Body of pancreas (tissue), 4 donors: ENCODE data around the gene FGF2. TPM values are rescaled to one million over a fixed set of nuclear protein-coding genes. Genes with fewer than 3 reads are reported as not detected.

Source experiments
- ATAC-seq: fragments of 150-250 bp; one replicate; pipeline ENCODE4 v1.9.1; 2016
- DNase-seq, 4 donors: peaks; one replicate each; pipeline ENCODE4 v3.0.0-alpha.2; 2019
- H3K27ac ChIP-seq, 4 donors: fragments of 200-600 bp; sonication (generic); 1 replicate in 3 of 4; 2 replicates in 1 of 4; pipeline versions ENCODE4 v1.5.1 to v1.6.1; 2016 to 2019; ENCODE audit warnings: mild to moderate bottlenecking in 1 of 4, mixed read lengths in 1 of 4, moderate library complexity in 1 of 4
- H3K27me3 ChIP-seq, 2 donors: fragments of 200-600 bp; sonication (generic); one replicate each; pipeline ENCODE4 v1.6.0; 2016; ENCODE audit warnings: mild to moderate bottlenecking in 1 of 2
- H3K36me3 ChIP-seq, 2 donors: fragments of 200-600 bp; sonication (generic); replicated peaks in 1 of 2; 2 replicates each; pipeline ENCODE4 v1.5.1; 2016; ENCODE audit warnings: low read depth in 2 of 2; ENCODE audit not compliant: insufficient read depth in 1 of 2
- H3K4me1 ChIP-seq: fragments of 200-600 bp; sonication (generic); one replicate; pipeline ENCODE4 v1.6.0; 2016
- H3K4me3 ChIP-seq, 2 donors: fragments of 200-600 bp; sonication (generic); 1 replicate in 1 of 2; 2 replicates in 1 of 2; pipeline ENCODE4 v1.5.1; 2016 to 2019
- H3K9me3 ChIP-seq, 3 donors: fragments of 200-600 bp; sonication (generic); 1 replicate in 2 of 3; 2 replicates in 1 of 3; pipeline ENCODE4 v1.5.1; 2016
- POLR2A ChIP-seq, 3 donors: fragments of 450-650 bp; IDR thresholded peaks; one replicate each; pipeline ENCODE4 v1.6.1; 2016; ENCODE audit warnings: antibody characterized with exemption in 3 of 3, mild to moderate bottlenecking in 2 of 3
- WGBS, 2 donors: methylation state at CpG; one replicate each; pipeline ENCODE4 v1.1.5; 2017; 5-methylcytosine and 5-hydroxymethylcytosine counted together
- intact Hi-C: fragments of 100-400 bp; cut with DNase I; formaldehyde crosslinking; loops from one replicate; pipeline ENCODE4 v1.15.1; 2023
- total RNA-seq, 2 donors: library from RNA; depleted of rRNA; stranded (reverse); fragments of >200 nt; gene quantifications; one replicate each; pipeline ENCODE4 v1.1.0, GENCODE V29; 2016
- TF ChIP-seq, protein P1 (sequence below), 7 experiments: fragments of 450-650 bp in 4 of 7; fragments of 200-600 bp in 3 of 7; sonication (generic) in 3 of 7; IDR thresholded peaks; one replicate each; pipeline ENCODE4 v1.5.1; 2016 to 2019; ENCODE audit warnings: antibody characterized with exemption in 7 of 7

FGF2 gene
- total RNA-seq, 2 donors from 2014 or later: 1.8 to 2.3 TPM

DNA sequence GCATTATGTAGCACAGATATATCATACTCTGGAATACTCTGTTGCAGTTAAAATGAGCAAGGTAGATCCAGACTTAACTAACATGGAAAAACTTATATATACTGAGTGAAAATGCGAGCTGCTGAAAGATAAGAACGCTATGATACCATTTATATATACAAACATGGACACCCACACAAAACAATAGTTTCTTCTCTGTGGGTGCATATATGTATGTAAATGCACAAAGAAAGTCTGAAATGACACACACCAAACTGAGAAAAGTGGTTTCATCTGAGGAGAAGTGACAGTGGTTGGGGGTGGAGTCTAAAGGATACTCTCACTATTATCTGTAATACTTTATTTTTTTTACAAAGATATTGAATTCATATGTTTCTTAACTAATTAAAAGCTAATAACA, 12.2 kb upstream of the FGF2 start:
- Histone ChIP-seq H3K27ac (no peak overlapping the region), H3K27me3 (no peaks in the 10 kb centered on the region), H3K36me3 (no peaks in the 10 kb centered on the region), H3K4me1 (no peaks in the 10 kb centered on the region), H3K4me3 (no peak overlapping the region), H3K9me3 (no peaks in the 10 kb centered on the region)
- WGBS, 2 donors: 56 to 63% methylated on average over 2 of the region's 2 CpGs
- DNase-seq (no peak), ATAC-seq (no peak)
- TF ChIP-seq, protein P1, sequence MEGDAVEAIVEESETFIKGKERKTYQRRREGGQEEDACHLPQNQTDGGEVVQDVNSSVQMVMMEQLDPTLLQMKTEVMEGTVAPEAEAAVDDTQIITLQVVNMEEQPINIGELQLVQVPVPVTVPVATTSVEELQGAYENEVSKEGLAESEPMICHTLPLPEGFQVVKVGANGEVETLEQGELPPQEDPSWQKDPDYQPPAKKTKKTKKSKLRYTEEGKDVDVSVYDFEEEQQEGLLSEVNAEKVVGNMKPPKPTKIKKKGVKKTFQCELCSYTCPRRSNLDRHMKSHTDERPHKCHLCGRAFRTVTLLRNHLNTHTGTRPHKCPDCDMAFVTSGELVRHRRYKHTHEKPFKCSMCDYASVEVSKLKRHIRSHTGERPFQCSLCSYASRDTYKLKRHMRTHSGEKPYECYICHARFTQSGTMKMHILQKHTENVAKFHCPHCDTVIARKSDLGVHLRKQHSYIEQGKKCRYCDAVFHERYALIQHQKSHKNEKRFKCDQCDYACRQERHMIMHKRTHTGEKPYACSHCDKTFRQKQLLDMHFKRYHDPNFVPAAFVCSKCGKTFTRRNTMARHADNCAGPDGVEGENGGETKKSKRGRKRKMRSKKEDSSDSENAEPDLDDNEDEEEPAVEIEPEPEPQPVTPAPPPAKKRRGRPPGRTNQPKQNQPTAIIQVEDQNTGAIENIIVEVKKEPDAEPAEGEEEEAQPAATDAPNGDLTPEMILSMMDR (IDR thresholded peaks at IDR 0.05): no peak
- TF ChIP-seq POLR2A (IDR thresholded peaks at IDR 0.05): no peak
- intact Hi-C loops: no loop called here

DNA sequence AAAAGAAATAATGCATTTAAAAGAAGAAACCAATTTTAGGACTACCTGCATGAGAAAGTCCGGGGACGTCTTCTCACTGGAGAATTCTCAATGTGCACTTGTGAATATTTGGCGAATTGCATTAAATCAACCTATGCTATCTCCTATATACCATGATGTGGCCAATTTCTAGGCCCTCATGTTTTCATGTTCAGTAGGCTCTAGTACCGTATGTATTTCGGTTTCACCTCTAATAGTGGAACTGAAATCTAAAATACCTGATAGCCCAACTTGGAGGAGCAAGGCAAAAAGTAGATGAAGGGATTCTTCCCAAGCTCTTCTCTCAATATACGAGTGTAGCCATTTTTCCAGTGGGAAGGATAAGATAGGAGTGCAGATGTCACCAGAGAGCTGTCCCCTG, 11.4 kb upstream of the FGF2 start:
- Histone ChIP-seq H3K27ac (no peak overlapping the region), H3K9me3 (no peaks in the 10 kb centered on the region), H3K4me1 (no peaks in the 10 kb centered on the region), H3K4me3 (no peak overlapping the region), H3K36me3 (no peaks in the 10 kb centered on the region), H3K27me3 (no peaks in the 10 kb centered on the region)
- intact Hi-C loops: no loop called here
- WGBS, 2 donors: 73 to 78% methylated on average over 6 of the region's 6 CpGs
- ATAC-seq: no peak
- TF ChIP-seq, protein P1 (IDR thresholded peaks at IDR 0.05): no peak
- no peak for TF ChIP-seq POLR2A (IDR thresholded peaks at IDR 0.05)
- no peak for DNase-seq

DNA sequence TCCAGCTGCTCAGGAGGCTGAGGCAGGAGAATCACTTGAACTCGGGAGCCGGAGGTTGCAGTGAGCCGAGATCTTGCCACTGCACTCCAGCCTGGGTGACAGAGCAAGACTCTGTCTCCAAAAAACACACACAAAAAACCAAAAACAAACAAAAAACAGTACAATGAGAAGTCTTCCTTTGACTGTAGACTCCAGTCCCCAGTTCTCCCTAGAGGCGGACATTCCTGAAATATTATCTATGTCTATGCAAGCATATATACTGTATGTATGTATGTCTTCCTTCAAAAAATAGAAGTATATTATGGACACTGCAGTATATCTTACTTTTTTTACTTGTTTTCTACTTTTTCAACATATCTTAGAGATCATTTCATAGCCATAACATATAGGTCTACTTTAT, 10.2 kb upstream of the FGF2 start:
- DNase-seq (no peak), ATAC-seq (no peak)
- Histone ChIP-seq H3K9me3 (no peaks in the 10 kb centered on the region), H3K27me3 (no peaks in the 10 kb centered on the region), H3K36me3 (no peaks in the 10 kb centered on the region), H3K4me1 (no peaks in the 10 kb centered on the region), H3K4me3 (no peak overlapping the region), H3K27ac (no peak overlapping the region)
- 79 to 88% methylated on average over 4 of the region's 4 CpGs for whole genome bisulfite sequencing, 2 donors
- intact Hi-C loops: no loop called here
- TF ChIP-seq, protein P1 (IDR thresholded peaks at IDR 0.05): no peak
- no peak for TF ChIP-seq POLR2A (IDR thresholded peaks at IDR 0.05)

DNA sequence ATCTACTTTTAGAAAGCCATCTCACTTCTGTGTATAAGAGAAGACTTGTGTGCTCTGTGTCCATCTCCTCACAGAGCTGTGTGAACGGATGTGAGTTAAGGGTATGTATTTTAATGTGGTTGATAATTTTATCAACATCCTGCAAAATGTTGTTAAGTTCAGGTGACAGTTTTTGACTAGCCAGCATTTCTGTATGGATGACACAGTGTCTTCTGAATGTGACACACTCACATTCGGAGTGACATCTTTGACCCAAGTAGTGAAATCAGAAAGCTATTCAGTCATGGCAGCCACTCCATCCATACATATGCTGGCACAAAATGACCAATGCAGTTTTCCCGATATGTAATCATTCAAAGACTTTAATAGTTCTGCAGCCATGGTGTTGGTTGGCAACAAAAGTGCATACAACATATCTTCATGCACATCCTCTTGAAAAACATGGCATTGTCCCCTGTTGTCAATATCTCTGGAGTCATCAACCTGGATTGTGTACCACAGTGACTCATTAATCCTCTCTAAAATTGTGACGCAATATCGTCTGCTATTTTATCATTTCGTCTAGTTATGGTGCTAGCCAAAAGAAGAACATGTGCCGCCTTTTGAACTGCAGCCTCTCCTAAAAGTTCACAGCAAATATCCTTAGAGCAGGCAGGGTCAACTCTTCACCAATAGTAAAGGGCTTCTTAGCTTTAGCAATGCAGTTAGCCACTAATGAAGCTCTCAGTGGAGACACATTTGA, 6.8 kb upstream of the FGF2 start:
- TF ChIP-seq POLR2A (IDR thresholded peaks at IDR 0.05): no peak
- TF ChIP-seq, protein P1 (IDR thresholded peaks at IDR 0.05): no peak
- no peak overlapping the region for H3K27ac ChIP-seq
- H3K36me3 ChIP-seq: no peaks in the 10 kb centered on the region
- no peak overlapping the region for H3K4me3 ChIP-seq
- WGBS, 2 donors: 69 to 76% methylated on average over 7 of the region's 7 CpGs
- intact Hi-C loops: no loop called here
- no peaks in the 10 kb centered on the region for H3K9me3 ChIP-seq
- H3K4me1 ChIP-seq: no peaks in the 10 kb centered on the region
- no peak for ATAC-seq
- no peaks in the 10 kb centered on the region for H3K27me3 ChIP-seq
- DNase-seq: no peak

DNA sequence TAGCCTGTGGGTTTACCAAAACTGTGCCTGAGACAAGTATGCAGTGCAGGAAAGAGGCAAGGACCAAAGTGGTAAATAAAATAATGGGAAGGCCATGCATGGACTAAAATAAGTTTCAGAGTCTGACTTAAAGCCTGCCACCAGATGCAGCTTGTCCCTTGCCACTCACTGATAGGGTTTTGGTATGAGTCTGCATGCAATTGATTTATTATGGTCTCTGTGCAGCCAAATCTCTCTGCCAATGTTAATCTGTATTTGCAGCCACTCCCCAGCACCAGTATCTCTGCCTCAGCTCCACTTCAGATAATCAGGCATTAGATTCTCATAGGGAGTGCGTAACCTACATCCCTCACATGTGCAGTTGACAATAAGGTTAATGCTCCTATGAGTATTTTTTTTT, 5.5 kb upstream of the FGF2 start:
- no peak for ATAC-seq
- no peak overlapping the region for H3K4me3 ChIP-seq
- TF ChIP-seq, protein P1 (IDR thresholded peaks at IDR 0.05): no peak
- no peak for TF ChIP-seq POLR2A (IDR thresholded peaks at IDR 0.05)
- no peak for DNase-seq
- H3K4me1 ChIP-seq: no peaks in the 10 kb centered on the region
- H3K27ac ChIP-seq: no peak overlapping the region
- 87 to 88% methylated on average over 1 of the region's 1 CpG for WGBS, 2 donors
- H3K36me3 ChIP-seq: no peaks in the 10 kb centered on the region
- intact Hi-C loops: no loop called here
- no peaks in the 10 kb centered on the region for H3K9me3 ChIP-seq
- H3K27me3 ChIP-seq: no peaks in the 10 kb centered on the region
